Liver (tissue), 9 donors: ENCODE results near the gene UBR7. TPM values are rescaled to one million over a fixed set of nuclear protein-coding genes. Genes with fewer than 3 reads are reported as not detected.

ENCODE experiments used
- DNase-seq: peaks from one replicate; pipeline ENCODE4 v3.0.0-alpha.2; 2017; ENCODE audit warnings: low spot score
- H3K27ac ChIP-seq, 2 donors: one replicate each; pipeline ENCODE4 v1.7.0; 2013; ENCODE audit warnings: inconsistent platforms in 2 of 2, low read length in 2 of 2, control low read depth in 1 of 2, low read depth in 1 of 2, mild to moderate bottlenecking in 1 of 2
- H3K27me3 ChIP-seq, 4 donors: one replicate each; pipeline versions ENCODE4 v1.6.1 to v1.7.0; 2013; ENCODE audit warnings: low read length in 3 of 4, inconsistent platforms in 1 of 4, mild to moderate bottlenecking in 1 of 4, moderate library complexity in 1 of 4; ENCODE audit not compliant: control insufficient read depth in 4 of 4, insufficient read depth in 4 of 4
- H3K36me3 ChIP-seq, 4 donors: one replicate each; pipeline versions ENCODE4 v1.6.1 to v1.7.0; 2013; ENCODE audit warnings: low read length in 3 of 4, mild to moderate bottlenecking in 3 of 4, low read depth in 1 of 4, moderate library complexity in 1 of 4; ENCODE audit not compliant: control insufficient read depth in 4 of 4, insufficient read depth in 3 of 4
- H3K4me1 ChIP-seq, 4 donors: one replicate each; pipeline versions ENCODE4 v1.6.1 to v1.7.0; 2013; ENCODE audit warnings: low read length in 3 of 4, mild to moderate bottlenecking in 3 of 4, moderate library complexity in 1 of 4; ENCODE audit not compliant: control insufficient read depth in 4 of 4, insufficient read depth in 4 of 4
- H3K4me3 ChIP-seq, 3 donors: one replicate each; pipeline versions ENCODE4 v1.6.1 to v1.7.0; 2013; ENCODE audit warnings: low read length in 3 of 3, control low read depth in 1 of 3, low read depth in 1 of 3, mild to moderate bottlenecking in 1 of 3
- H3K9ac ChIP-seq, 2 donors: one replicate each; pipeline ENCODE4 v1.7.0; 2013; ENCODE audit warnings: low read length in 2 of 2, mild to moderate bottlenecking in 2 of 2, moderate library complexity in 2 of 2, control low read depth in 1 of 2, low read depth in 1 of 2
- H3K9me3 ChIP-seq, 4 donors: one replicate each; pipeline versions ENCODE4 v1.6.1 to v1.7.0; 2013; ENCODE audit warnings: low read length in 3 of 4; ENCODE audit not compliant: control insufficient read depth in 4 of 4
- ATF3 ChIP-seq: IDR thresholded peaks from 2 replicates; pipeline ENCODE4 v1.6.1; 2016; ENCODE audit warnings: antibody characterized with exemption
- CTCF ChIP-seq: fragments of 150-350 bp; IDR thresholded peaks from 2 replicates; pipeline ENCODE4 v1.5.1; 2017; ENCODE audit warnings: improper control_type of control experiment, low read depth, low read length; ENCODE audit not compliant: missing input control
- EGR1 ChIP-seq, 2 donors: IDR thresholded peaks; 2 replicates each; pipeline ENCODE4 v1.6.1; 2016 to 2018; ENCODE audit warnings: antibody characterized with exemption in 2 of 2, low read depth in 2 of 2
- FOXA1 ChIP-seq: IDR thresholded peaks from 2 replicates; pipeline ENCODE4 v1.6.1; 2016; ENCODE audit warnings: antibody characterized with exemption
- FOXA2 ChIP-seq: IDR thresholded peaks from 2 replicates; pipeline ENCODE4 v1.6.1; 2016; ENCODE audit warnings: antibody characterized with exemption
- GABPA ChIP-seq, 2 donors: IDR thresholded peaks in 1 of 2; conservative IDR thresholded peaks in 1 of 2; 2 replicates each; pipeline ENCODE4 v1.6.1; 2016; ENCODE audit warnings: antibody characterized with exemption in 2 of 2, mild to moderate bottlenecking in 1 of 2, moderate library complexity in 1 of 2
- HNF4A ChIP-seq, 2 donors: conservative IDR thresholded peaks; 2 replicates each; pipeline ENCODE4 v1.6.1; 2016; ENCODE audit warnings: antibody characterized with exemption in 2 of 2, mild to moderate bottlenecking in 2 of 2
- HNF4G ChIP-seq: IDR thresholded peaks from 2 replicates; pipeline ENCODE4 v1.6.1; 2016; ENCODE audit warnings: antibody characterized with exemption
- JUND ChIP-seq, 2 donors: IDR thresholded peaks; 2 replicates each; pipeline ENCODE4 v1.6.1; 2016; ENCODE audit warnings: antibody characterized with exemption in 2 of 2
- MAX ChIP-seq: IDR thresholded peaks from 2 replicates; pipeline ENCODE4 v1.6.1; 2016; ENCODE audit warnings: antibody characterized with exemption
- NR2F2 ChIP-seq: IDR thresholded peaks from 2 replicates; pipeline ENCODE4 v1.6.1; 2016; ENCODE audit warnings: antibody characterized with exemption
- RAD21 ChIP-seq, 2 donors: IDR thresholded peaks; 2 replicates each; pipeline ENCODE4 v1.6.1; 2016; ENCODE audit warnings: antibody characterized with exemption in 2 of 2, mild to moderate bottlenecking in 2 of 2
- REST ChIP-seq: IDR thresholded peaks from 2 replicates; pipeline ENCODE4 v1.6.1; 2016; ENCODE audit warnings: antibody characterized with exemption, mild to moderate bottlenecking
- RXRA ChIP-seq, 2 donors: IDR thresholded peaks; 2 replicates each; pipeline ENCODE4 v1.6.1; 2017 to 2018; ENCODE audit warnings: antibody characterized with exemption in 2 of 2, mild to moderate bottlenecking in 1 of 2
- SP1 ChIP-seq: IDR thresholded peaks from 2 replicates; pipeline ENCODE4 v1.6.1; 2018; ENCODE audit warnings: antibody characterized with exemption, mild to moderate bottlenecking
- TAF1 ChIP-seq: conservative IDR thresholded peaks from 2 replicates; pipeline ENCODE4 v1.6.1; 2016; ENCODE audit warnings: antibody characterized with exemption, mild to moderate bottlenecking
- YY1 ChIP-seq: IDR thresholded peaks from 2 replicates; pipeline ENCODE4 v1.6.1; 2016; ENCODE audit warnings: antibody characterized with exemption, mild to moderate bottlenecking
- ZBTB33 ChIP-seq: IDR thresholded peaks from 2 replicates; pipeline ENCODE4 v1.6.1; 2016; ENCODE audit warnings: antibody characterized with exemption
- WGBS: extraction: QIAGEN DNeasy Blood & Tissue Kit; methylation state at CpG from one replicate; pipeline ENCODE4 v1.1.7; 2013; 5-methylcytosine and 5-hydroxymethylcytosine counted together
- polyA plus RNA-seq, 2 donors: library from polyadenylated mRNA; stranded (reverse) in 1 of 2; unstranded in 1 of 2; fragments of 200-250 nt in 1 of 2; fragments of >200 nt in 1 of 2; fragmentation: Nextera tagmentation in 1 of 2; extraction: Ambion mirVana in 1 of 2; gene quantifications; one replicate each; pipeline versions ENCODE4 v1.2.1 to v1.2.3, GENCODE V29; 2013 to 2015
- total RNA-seq, 2 donors: library from RNA; depleted of rRNA; stranded (reverse); fragments of >200 nt; gene quantifications; one replicate each; pipeline ENCODE4 v1.2.3, GENCODE V29; 2014
- donor health status: healthy.
- donor health status: healthy.
- donor health status: healthy.
- donor health status: healthy.
- donor health status: healthy.

The UBR7 gene
- total and polyA plus RNA-seq, 4 donors: 7.0 to 44.5 (median 10.3) TPM

GRCh38 chr14:93240678-93241000, 33.6 kb downstream of the UBR7 start:
- no peaks in the 10 kb centered on the region for H3K27me3 ChIP-seq
- DNase-seq: no peak
- peaks cover 13 to 36% (median 31%) of the 10 kb centered on the region in 4 donors for H3K36me3 ChIP-seq
- no peaks in the 10 kb centered on the region for H3K9me3 ChIP-seq
- H3K4me3 ChIP-seq: no peak overlapping the region
- H3K4me1 ChIP-seq: no peaks in the 10 kb centered on the region
- 96% methylated on average over 3 of the region's 3 CpGs for WGBS
- no peak overlapping the region for H3K9ac ChIP-seq
- TF ChIP-seq RXRA (IDR thresholded peaks at IDR 0.05): no peak
- TF ChIP-seq TAF1: no peak
- TF ChIP-seq YY1: no peak
- no peak for TF ChIP-seq HNF4G
- no peak for TF ChIP-seq JUND (IDR thresholded peaks at IDR 0.05)
- no peak for TF ChIP-seq ATF3
- H3K27ac ChIP-seq: no peak overlapping the region

- H3K4me1 ChIP-seq: no peaks in the 10 kb centered on the region
These were observed 38.8 kb downstream of the UBR7 start for GRCh38 chr14:93245764-93246420.

More at GRCh38 chr14:93245764-93246420, 38.8 kb downstream of the UBR7 start:
- Histone ChIP-seq H3K27ac (no peak overlapping the region), H3K36me3 (peaks cover 13 to 51% (median 45%) of the 10 kb centered on the region in 4 donors), H3K27me3 (no peaks in the 10 kb centered on the region), H3K4me3 (no peak overlapping the region), H3K9ac (no peak overlapping the region), H3K9me3 (no peaks in the 10 kb centered on the region)
- 87% methylated on average over 10 of the region's 10 CpGs for WGBS
- TF ChIP-seq REST: no peak
- no peak for TF ChIP-seq CTCF
- TF ChIP-seq GABPA (IDR thresholded peaks at IDR 0.05 in 1 of 2, conservative IDR thresholded peaks at IDR 0.05 in 1 of 2): no peak
- TF ChIP-seq TAF1: no peak
- TF ChIP-seq ZBTB33: no peak
- TF ChIP-seq YY1: no peak
- TF ChIP-seq MAX: no peak
- no peak for TF ChIP-seq RXRA (IDR thresholded peaks at IDR 0.05)
- TF ChIP-seq FOXA1: no peak
- no peak for TF ChIP-seq RAD21 (IDR thresholded peaks at IDR 0.05)
- no peak for TF ChIP-seq NR2F2
- TF ChIP-seq JUND (IDR thresholded peaks at IDR 0.05): no peak
- TF ChIP-seq ATF3: no peak
- no peak for TF ChIP-seq HNF4A (conservative IDR thresholded peaks at IDR 0.05)
- no peak for TF ChIP-seq EGR1 (IDR thresholded peaks at IDR 0.05; ENCODE audit: low read depth in 2 of 2)
- no peak for TF ChIP-seq FOXA2
- no peak for TF ChIP-seq SP1
- TF ChIP-seq HNF4G: no peak
- no peak for DNase-seq
